Effector memory CD4-positive, alpha-beta T cell (primary cell): ENCODE measurements around the gene C1orf159.

Source experiments
- DNase-seq, 3 donors: peaks; one replicate each; pipeline ENCODE4 v3.0.0-alpha.2; 2020
- H3K27ac ChIP-seq: 2 replicates; pipeline ENCODE4 v1.7.0; 2013; ENCODE audit warnings: mild to moderate bottlenecking, low read length, moderate library complexity; ENCODE audit not compliant: insufficient read depth, poor library complexity, severe bottlenecking
- H3K27me3 ChIP-seq: replicated peaks from 2 replicates; pipeline ENCODE4 v1.7.0; 2013; ENCODE audit warnings: mild to moderate bottlenecking, low read length; ENCODE audit not compliant: insufficient read depth, control insufficient read depth, poor library complexity, severe bottlenecking
- H3K36me3 ChIP-seq: 2 replicates; pipeline ENCODE4 v1.7.0; 2013; ENCODE audit warnings: mild to moderate bottlenecking, low read length, moderate library complexity; ENCODE audit not compliant: control insufficient read depth, insufficient read depth
- H3K4me1 ChIP-seq: 2 replicates; pipeline ENCODE4 v1.7.0; 2013; ENCODE audit warnings: low read length, mild to moderate bottlenecking; ENCODE audit not compliant: control insufficient read depth, insufficient read depth, poor library complexity, severe bottlenecking
- H3K4me3 ChIP-seq: 2 replicates; pipeline ENCODE4 v1.7.0; 2013; ENCODE audit warnings: low read length, low read depth, mild to moderate bottlenecking; ENCODE audit not compliant: insufficient read depth, poor library complexity, severe bottlenecking
- H3K9me3 ChIP-seq: 2 replicates; pipeline ENCODE4 v1.7.0; 2013; ENCODE audit warnings: mild to moderate bottlenecking, low read length, moderate library complexity; ENCODE audit not compliant: control insufficient read depth

C1orf159 gene

DNA sequence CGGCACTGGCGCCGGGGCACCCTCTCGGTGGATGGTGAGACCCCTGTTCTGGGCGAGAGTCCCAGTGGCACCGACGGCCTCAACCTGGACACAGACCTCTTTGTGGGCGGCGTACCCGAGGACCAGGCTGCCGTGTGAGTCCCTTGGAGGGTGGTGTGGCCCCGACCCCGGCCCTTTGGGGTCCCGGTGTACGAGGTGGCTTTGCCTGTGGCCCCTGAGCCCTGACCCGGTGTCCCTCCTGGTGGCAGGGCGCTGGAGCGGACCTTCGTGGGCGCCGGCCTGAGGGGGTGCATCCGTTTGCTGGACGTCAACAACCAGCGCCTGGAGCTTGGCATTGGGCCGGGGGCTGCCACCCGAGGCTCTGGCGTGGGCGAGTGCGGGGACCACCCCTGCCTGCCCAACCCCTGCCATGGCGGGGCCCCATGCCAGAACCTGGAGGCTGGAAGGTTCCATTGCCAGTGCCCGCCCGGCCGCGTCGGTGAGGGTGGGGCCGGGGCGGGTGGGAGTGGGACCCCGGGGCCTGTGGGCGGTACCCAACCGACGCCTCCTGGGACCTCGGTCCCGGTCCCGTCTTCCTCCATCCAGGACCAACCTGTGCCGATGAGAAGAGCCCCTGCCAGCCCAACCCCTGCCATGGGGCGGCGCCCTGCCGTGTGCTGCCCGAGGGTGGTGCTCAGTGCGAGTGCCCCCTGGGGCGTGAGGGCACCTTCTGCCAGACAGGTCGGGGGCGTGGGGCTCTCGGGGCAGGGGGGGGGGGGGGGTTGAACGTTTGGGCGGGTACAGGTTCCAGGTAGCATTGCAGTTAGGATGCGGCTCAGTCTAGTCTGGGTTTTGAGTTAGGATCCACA lies 66.3 kb downstream of the C1orf159 start:
- H3K4me3 ChIP-seq: no peak overlapping the region
- no peak overlapping the region for H3K27ac ChIP-seq
- H3K4me1 ChIP-seq: no peaks in the 10 kb centered on the region
- H3K36me3 ChIP-seq: no peaks in the 10 kb centered on the region
- no peaks in the 10 kb centered on the region for H3K9me3 ChIP-seq
- no peaks in the 10 kb centered on the region for H3K27me3 ChIP-seq
- DNase-seq: no peak

DNA sequence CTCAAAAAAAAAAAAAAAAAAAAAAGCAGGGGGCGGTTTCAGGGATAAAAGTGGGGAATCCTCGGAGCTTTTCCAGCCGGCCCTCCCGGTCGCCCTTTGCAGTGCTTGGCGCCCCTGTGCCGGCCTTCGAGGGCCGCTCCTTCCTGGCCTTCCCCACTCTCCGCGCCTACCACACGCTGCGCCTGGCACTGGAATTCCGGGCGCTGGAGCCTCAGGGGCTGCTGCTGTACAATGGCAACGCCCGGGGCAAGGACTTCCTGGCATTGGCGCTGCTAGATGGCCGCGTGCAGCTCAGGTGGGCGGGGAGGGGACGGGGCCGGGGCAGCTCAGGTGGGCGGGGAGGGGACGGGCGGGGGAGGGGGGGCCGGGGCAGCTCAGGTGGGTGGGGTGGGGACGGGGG lies 67.1 kb downstream of the C1orf159 start:
- H3K27me3 ChIP-seq: no peaks in the 10 kb centered on the region
- H3K27ac ChIP-seq: no peak overlapping the region
- no peaks in the 10 kb centered on the region for H3K9me3 ChIP-seq
- no peaks in the 10 kb centered on the region for H3K36me3 ChIP-seq
- no peak for DNase-seq
- no peaks in the 10 kb centered on the region for H3K4me1 ChIP-seq
- no peak overlapping the region for H3K4me3 ChIP-seq

GRCh38 chr1:1047963-1048362 lies 67.9 kb downstream of the C1orf159 start:
- Histone ChIP-seq H3K27ac (no peak overlapping the region), H3K9me3 (no peaks in the 10 kb centered on the region), H3K4me3 (no peak overlapping the region), H3K27me3 (no peaks in the 10 kb centered on the region), H3K4me1 (no peaks in the 10 kb centered on the region), H3K36me3 (no peaks in the 10 kb centered on the region)
- DNase-seq: no peak

DNA sequence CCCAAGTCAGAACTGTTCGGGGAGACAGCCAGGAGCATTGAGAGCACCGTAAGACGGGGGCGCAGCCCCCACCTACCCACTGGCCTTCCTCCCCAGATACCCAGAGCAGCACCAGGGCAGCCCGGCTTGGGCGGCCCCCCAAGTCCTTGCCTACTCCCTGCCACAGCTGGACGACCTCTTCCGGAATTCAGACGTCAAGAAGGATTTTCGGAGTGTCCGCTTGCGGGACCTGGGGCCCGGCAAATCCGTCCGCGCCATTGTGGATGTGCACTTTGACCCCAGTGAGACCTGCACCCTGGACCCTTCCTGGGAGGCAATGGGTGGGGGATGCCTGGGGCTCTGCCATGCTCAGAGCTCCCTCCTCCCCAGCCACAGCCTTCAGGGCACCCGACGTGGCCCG lies 68.5 kb downstream of the C1orf159 start:
- no peaks in the 10 kb centered on the region for H3K36me3 ChIP-seq
- DNase-seq: no peak

DNA sequence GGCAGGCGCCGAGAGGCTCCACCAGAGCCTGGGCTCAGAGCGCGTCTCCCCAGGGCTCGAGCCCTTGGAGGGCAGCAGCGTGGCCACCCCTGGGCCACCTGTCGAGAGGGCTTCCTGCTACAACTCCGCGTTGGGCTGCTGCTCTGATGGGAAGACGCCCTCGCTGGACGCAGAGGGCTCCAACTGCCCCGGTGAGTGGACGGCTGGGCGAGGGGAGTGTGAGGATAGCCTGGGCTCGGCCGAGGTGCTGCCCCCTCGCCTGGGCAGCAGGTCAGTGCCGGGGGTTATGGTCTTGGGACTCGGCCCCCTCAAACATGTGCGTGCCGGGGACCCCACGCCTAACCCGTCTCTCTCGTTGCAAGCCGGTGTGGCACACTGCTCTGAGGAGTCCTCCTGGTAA lies 69.1 kb downstream of the C1orf159 start:
- H3K36me3 ChIP-seq: no peaks in the 10 kb centered on the region
- no peaks in the 10 kb centered on the region for H3K27me3 ChIP-seq
- H3K9me3 ChIP-seq: no peaks in the 10 kb centered on the region
- H3K4me3 ChIP-seq: no peak overlapping the region
- H3K4me1 ChIP-seq: no peaks in the 10 kb centered on the region
- no peak overlapping the region for H3K27ac ChIP-seq
- no peak for DNase-seq

More for the DNA sequence above, 68.5 kb downstream of the C1orf159 start:
- H3K27me3 ChIP-seq: no peaks in the 10 kb centered on the region
- H3K4me3 ChIP-seq: no peak overlapping the region
- H3K27ac ChIP-seq: no peak overlapping the region
- H3K9me3 ChIP-seq: no peaks in the 10 kb centered on the region
- H3K4me1 ChIP-seq: no peaks in the 10 kb centered on the region

DNA sequence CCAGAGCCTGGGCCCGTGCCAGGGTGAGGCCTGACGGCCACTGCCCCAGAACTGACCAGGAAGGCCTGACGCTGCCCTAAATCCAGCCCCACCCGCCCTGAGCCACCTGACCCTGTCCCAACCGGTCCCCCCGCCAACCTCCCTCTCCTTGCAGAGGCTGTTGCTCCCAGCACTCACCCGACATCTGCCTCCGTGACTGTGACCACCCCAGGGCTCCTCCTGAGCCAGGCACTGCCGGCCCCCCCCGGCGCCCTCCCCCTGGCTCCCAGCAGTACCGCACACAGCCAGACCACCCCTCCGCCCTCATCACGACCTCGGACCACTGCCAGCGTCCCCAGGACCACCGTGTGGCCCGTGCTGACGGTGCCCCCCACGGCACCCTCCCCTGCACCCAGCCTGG lies 69.6 kb downstream of the C1orf159 start:
- Histone ChIP-seq H3K36me3 (no peaks in the 10 kb centered on the region), H3K27me3 (no peaks in the 10 kb centered on the region), H3K27ac (no peak overlapping the region), H3K4me1 (no peaks in the 10 kb centered on the region), H3K9me3 (no peaks in the 10 kb centered on the region), H3K4me3 (no peak overlapping the region)
- DNase-seq: no peak

GRCh38 chr1:1045129-1045528 lies 70.8 kb downstream of the C1orf159 start:
- Histone ChIP-seq H3K4me3 (no peak overlapping the region), H3K27me3 (no peaks in the 10 kb centered on the region), H3K4me1 (peaks cover 5% of the 10 kb centered on the region), H3K27ac (no peak overlapping the region), H3K9me3 (no peaks in the 10 kb centered on the region), H3K36me3 (no peaks in the 10 kb centered on the region)
- no peak for DNase-seq

DNA sequence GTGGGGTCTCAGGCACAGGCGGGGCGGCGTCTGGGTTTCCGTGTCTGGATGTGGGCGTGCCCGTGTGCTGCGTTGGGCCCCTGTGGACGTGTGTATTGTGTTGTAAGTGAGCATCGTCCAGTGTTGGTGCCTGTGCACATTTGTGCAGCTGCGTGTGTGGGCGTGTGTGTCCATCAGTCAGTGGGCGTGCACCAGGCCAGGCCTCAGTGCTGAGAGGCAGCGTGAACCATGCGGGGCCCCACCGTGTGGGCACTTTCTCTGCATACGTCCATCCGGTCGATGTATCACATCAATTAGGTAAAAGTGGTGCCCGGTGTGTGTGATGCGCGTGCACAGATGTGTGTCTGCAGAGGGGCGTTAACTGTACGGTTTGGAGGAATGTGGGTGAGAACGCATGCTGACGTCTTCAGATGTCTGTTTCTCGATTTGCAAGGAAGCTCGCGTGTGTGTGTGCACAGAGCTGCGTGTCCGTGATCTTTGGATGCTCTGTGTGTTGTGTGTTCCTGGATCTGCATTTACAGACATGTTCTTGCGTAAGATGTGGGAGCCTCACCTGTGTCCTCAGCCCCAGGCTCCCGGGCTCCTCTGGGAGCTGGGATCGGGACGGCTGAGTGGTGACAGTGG lies 71.3 kb downstream of the C1orf159 start:
- no peaks in the 10 kb centered on the region for H3K36me3 ChIP-seq

DNA sequence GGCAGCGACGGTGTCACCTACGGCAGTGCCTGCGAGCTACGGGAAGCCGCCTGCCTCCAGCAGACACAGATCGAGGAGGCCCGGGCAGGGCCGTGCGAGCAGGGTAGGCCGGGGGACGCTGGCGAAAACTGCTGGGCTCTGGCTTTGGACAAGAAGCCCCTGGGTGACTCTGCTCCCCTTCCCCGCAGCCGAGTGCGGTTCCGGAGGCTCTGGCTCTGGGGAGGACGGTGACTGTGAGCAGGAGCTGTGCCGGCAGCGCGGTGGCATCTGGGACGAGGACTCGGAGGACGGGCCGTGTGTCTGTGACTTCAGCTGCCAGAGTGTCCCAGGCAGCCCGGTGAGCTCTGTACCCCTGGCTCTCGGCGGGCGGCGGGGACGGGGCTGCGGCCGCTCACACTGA lies 72.0 kb downstream of the C1orf159 start:
- no peak overlapping the region for H3K27ac ChIP-seq
- H3K27me3 ChIP-seq: peaks cover 2% of the 10 kb centered on the region
- no peaks in the 10 kb centered on the region for H3K9me3 ChIP-seq
- H3K4me3 ChIP-seq: no peak overlapping the region
- no peak for DNase-seq
- H3K36me3 ChIP-seq: no peaks in the 10 kb centered on the region
- peaks cover 17% of the 10 kb centered on the region for H3K4me1 ChIP-seq

More for the DNA sequence above, 71.3 kb downstream of the C1orf159 start:
- H3K27me3 ChIP-seq: no peaks in the 10 kb centered on the region
- H3K27ac ChIP-seq: no peak overlapping the region
- DNase-seq: no peak
- peaks cover 11% of the 10 kb centered on the region for H3K4me1 ChIP-seq
- no peaks in the 10 kb centered on the region for H3K9me3 ChIP-seq
- no peak overlapping the region for H3K4me3 ChIP-seq

DNA sequence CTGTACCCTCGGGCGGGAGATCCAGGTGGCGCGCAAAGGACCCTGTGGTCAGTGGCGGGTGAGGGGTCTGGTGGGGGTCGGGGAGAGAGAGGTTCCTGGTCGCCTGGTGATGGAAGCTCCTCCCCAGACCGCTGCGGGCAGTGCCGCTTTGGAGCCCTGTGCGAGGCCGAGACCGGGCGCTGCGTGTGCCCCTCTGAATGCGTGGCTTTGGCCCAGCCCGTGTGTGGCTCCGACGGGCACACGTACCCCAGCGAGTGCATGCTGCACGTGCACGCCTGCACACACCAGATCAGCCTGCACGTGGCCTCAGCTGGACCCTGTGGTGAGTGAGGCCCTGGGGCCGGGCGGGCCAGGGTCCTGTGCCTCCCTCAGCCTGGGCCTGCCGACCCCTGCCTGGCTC lies 72.5 kb downstream of the C1orf159 start:
- H3K4me1 ChIP-seq: peaks cover 17% of the 10 kb centered on the region
- no peaks in the 10 kb centered on the region for H3K9me3 ChIP-seq
- H3K36me3 ChIP-seq: no peaks in the 10 kb centered on the region
- DNase-seq: no peak
- no peak overlapping the region for H3K4me3 ChIP-seq
- H3K27me3 ChIP-seq: peaks cover 3% of the 10 kb centered on the region
- no peak overlapping the region for H3K27ac ChIP-seq
